Hematopoietic multipotent progenitor cell treated with erythropoietin and hydrocortisone succinate and interleukin-3 and kit ligand, for 6 days (in vitro differentiated cells): ENCODE data around the gene ARHGAP27.

Experiments
- DNase-seq: peaks from one replicate; pipeline ENCODE4 v3.0.0-alpha.2; 2015

ARHGAP27 gene

DNA sequence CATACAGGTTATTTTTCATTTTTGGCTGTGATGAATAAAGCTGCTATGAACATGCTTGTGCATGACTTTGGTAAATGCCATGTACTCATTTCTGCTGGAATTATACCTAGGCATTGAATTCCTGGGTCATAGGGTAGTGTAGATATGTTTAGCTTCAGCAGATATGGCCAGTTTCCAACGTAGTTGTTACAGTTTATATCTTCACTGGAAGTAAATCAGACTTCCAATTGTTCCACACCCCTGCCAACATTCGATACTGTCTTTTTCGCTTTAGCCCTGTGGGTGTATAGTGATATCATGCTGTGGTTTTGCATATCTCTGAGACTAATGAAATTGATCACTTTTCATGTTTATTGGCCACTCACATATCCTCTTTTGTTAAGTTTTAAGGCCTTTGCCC, 50.4 kb downstream of the ARHGAP27 start:
- DNase-seq = peak; percentile 73

DNA sequence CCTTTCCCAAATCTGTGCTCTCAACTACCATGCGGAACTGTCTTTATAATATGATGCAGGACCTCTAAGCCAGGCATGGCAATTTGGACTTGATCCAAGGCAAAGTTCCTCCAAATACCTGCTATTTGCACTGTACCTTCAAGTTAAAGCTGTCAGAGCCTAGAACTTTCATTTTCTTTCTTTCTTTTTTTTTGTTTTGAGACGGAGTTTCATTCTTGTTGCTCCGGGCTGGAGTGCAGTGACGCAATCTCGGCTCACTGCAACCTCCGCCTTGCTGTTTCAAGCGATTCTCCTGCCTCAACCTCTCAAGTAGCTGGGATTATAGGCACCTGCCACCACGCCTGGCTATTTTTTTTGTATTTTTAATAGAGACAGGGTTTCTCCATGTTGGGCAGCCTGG, 51.7 kb downstream of the ARHGAP27 start:
- no peak for DNase-seq

DNA sequence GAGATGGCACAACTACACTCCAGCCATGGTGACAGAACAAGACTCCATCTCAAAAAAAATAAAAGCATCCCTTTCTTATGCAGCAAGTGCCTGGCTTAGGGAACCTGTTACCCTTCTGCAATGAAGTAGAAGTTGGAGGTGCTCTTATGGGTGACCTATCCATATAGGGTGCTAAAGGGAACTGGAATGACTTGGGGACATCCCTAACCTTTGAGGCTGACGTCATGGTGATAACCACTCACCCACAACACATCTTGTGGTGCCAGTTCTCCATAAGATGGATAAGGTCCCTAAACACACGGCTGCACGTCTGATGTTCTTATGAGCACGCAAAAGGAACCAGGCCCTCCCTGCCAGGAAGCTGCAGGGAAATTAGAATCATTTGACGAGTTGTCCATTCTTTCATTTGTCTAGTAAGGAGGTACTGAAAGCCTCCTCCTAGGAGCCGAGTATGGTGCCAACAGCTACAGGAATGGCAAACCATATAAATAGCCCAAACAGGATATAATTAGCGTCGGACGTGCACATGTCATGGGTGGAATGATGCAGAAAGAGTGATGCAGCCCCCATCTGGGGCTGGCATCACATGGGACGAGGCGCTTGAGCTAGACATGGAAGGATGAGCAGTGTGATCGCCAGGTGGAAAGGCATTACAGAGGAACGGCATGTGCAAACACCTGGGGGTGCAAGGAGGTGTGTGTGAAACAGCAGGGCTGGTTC, 52.5 kb downstream of the ARHGAP27 start:
- no peak for DNase-seq

DNA sequence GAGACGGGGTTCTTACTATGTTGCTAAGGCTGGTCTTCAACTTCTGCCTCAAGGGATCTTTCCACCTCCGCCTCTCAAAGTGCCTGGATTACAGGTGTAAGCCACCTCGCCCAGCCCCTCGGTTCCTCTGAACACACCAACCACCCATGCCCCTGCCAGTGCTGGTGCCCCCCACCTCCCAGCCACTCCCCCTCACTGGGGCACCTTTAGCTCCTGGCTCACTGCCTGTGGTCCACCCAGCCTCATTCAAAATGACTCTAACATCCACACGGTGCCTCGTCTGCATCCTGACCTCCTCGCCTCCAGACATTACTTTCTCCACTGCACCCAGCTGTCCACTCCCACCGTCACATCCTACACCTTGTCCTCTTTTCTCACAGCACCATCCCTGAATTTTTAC, 55.3 kb downstream of the ARHGAP27 start:
- no peak for DNase-seq

DNA sequence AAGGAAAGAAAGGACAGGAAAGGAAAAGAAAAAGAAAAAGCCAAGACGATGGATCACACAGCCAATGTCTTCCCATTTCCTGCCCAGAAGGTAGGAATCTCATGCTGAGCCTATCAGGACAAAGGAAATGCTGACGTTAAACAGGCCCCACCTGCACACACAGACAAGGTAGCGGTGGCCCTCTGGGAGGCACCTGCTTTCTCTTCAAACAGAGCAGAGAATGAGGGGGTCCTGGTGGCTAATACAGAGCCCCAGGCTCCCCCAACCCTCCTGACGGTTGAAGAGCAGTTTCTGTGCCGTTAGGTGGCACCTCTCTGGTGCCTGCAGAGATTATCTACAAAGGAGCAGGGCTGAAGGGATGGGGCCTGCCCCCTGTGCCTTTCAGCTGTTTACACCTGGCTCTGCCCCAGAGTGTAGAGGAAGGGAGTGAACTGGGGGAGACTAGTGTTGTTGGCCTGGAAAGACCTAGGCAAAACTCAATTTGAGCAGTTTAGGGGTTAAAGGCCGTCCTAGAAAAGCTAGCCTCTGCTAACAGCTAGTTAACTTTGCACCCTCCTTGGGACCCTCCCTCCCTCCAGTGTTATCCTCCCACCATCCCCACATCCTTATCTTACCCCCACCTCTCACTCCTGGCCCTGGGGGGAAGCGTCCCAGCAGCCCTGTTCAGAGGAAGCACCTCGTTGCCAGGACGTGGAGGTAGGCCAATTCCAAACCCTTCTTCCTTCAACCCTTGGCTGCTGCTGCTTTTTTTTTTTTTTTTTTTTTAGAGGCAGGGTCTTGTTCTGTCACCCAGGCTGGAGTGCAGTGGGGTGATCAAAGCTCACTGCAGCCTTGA, 56.3 kb downstream of the ARHGAP27 start:
- DNase-seq = no peak

DNA sequence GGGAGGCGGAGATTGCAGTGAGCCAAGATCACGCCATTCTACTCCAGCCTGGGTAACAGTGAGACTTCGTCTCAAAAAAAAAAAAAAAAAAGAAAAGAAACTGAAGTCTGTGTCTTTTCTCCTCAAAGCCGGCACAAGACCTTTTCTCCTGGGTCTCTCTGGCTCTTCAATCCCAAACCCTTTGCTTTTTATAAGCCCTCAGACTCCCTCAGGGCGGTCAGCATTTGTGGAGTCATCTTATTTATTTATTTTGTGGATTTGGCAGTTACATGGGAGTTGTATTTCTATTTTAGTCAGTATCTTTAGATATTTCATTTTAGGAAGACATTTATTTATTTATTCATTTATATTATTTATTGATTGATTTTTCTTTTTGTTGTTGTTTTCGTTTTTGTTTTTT, 58.2 kb downstream of the ARHGAP27 start:
- DNase-seq = no peak

DNA sequence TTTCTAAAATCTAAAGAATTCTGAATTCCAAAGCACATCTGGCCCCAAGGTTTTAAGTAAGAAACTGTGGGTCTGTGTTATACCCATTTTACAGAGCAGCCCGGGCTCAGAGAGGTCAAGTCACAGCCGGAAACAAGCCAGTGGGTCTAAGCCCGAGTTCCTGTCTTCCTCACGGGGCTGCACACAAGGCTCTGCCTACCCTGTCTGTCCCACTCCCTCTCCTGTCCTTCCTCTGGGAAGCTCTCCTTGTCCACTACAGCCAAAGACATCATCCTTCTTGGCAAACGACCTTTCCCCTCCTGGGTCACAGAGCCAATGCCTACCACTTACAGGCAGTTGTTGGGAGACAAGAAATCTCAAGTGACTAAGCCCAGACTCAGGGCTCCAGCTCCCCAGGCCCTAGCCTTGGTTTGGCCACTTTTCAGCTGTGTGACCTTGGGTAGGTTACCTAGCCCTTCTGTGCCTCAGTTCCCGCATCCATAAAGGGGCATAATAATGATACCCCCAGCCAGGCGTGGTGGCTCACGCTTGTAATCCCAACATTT, 60.3 kb downstream of the ARHGAP27 start:
- no peak for DNase-seq

DNA sequence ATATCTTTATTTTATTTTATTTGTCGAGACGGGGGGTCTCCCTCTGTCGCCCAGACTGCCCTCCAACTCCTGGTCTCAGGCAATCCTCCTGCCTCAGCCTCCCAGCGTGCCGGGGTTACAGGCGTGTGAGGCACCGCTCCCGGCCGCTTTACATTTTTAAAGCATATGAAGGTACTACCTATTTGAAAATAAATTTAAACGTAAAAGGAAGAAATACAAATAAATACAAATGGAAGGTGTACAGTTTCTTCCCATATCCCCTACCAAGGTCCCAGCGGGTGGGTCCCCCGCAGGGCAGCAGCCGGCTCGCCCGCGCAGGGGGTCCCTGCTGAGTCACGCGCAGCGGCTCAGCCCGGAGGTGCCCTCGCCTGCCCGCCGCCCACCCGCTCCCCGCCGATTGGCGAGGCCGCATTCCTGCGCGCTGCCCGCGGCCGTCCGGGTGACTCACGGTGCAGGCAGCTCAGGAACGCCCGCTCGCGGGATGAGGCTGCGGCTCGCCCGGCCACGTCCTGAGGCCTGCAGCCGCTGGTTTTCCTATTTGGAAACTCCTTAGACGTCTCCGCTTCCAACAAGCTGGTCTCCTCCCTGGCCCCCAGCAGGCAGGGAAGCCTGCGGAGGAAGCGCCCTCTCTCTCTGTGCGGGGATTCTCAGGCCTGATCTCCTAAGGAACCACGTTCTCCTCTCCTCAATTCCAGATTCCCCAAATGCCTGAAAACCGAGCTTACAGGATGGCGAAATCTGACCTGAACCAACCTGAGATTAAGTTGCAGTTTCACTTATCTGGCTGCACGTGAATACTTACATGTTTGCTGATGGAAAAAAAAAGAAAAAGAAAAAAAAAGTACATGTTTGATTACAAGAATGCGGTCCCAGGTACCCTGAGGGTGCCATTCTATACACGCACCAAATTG, 61.0 kb downstream of the ARHGAP27 start:
- peak; percentile 37 for DNase-seq

DNA sequence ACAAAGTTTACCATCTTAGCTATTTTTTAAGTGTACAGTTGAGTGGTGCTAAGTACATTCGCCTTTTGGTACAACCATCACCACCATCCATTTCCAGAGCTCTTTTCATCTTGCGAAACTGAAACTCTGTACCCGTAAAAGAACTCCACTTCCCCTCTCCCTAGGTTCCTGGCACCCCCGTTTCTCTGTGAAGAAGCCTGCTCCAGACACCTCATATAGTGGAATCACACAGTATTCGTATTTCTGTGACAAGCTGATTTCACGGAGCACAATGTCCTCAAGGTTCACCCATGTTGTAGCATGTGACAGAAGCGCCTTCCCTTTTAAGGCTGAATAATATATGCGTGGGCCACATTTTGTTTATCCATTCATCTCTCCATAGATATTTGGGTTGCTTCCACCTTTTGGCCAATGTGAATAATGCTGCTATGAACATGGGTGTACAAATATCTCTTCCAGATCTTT, 61.7 kb downstream of the ARHGAP27 start:
- DNase-seq = no peak

DNA sequence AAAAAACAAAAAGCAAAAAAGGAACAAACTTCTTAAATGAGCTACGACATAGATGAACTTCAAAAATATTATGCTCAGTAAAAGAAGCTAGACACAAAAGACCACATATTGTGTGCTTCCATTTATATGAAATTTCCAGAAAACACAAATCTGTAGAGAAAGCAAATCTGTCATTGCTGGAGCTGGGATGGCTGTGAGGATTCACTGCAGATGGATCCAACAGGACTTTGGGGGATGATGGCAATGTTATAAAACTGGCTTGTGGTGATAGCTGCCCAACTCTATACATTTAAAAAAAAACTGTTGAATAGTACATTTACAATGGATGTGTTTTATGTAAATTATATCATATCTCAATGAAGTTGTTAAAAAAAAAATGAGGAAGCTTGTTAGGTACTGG, 63.2 kb downstream of the ARHGAP27 start:
- DNase-seq = no peak

DNA sequence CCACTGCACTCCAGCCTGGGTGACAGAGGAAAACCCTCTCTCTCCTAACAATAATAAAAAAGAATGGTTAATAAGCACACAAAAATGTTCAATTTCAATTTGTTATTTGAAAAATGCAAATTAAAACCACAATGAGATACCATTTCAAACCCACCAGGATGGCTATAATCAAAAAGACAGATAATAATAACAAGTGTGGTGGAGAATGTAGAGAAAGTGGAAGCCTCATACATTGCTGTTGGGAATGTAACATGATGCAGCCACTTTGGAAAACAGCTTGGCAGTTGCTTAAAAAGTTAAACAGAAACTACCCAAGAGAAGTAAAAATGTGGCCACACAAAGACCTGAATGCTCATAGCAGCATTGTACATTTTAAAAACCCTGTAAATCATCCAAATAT, 64.0 kb downstream of the ARHGAP27 start:
- DNase-seq = no peak

DNA sequence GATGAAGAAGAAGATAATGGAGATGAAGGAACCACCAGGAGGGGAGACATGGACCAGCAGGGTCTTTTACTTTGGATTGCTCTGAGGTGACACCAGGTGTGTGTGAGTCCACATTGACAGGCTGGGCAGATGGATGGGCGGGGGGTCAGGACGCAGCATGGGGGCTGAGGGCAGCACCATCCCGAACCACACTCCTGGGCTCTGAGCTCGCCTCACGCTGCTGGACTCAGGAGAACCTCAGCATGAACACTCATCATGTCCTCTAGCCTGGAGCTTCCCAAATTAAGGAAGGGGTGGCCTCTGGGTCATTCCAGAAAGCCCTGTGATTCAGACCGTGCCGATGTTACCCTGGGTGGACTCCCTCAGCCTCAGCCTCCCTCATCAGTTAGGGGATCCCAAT, 65.5 kb downstream of the ARHGAP27 start:
- DNase-seq = no peak

DNA sequence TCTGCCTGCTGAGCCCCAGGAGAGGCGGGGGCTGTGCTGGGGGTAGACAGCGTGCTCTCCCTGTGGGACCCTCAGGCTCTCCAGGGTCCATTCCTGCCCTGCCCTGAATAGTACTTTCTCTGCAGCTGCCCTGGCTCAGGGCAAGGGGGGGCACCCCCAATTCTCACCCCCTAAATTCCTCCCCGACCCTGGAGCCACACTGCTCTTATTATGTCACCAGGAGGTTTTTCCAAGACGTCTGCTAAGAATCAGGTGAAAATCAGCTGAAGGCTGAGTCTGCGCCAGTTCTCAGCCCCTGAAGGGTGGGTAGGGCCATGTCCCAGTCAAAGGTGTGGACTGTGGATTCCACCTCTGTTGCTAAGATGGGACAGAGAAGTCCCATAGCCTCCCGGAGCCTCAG, 66.0 kb downstream of the ARHGAP27 start:
- DNase-seq = no peak

DNA sequence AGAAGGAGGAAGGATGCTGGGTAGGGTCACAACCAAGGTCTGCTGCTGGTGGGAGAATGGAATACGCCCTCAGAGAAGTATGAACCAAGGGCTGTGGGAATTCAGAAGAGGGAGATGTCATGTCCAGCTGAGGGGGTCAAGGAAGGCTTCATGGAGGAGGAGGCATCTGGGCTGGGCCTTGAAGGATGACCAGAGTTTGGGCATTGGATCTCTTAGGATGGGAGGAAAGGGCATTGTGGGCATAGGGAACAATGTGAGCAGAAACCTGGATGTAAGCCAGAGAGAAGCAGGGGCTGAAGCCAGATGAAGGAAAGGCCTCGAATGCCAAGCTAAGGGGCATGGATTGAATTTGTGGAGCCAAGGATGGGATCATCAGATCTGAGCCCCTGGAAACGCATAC, 66.6 kb downstream of the ARHGAP27 start:
- no peak for DNase-seq

DNA sequence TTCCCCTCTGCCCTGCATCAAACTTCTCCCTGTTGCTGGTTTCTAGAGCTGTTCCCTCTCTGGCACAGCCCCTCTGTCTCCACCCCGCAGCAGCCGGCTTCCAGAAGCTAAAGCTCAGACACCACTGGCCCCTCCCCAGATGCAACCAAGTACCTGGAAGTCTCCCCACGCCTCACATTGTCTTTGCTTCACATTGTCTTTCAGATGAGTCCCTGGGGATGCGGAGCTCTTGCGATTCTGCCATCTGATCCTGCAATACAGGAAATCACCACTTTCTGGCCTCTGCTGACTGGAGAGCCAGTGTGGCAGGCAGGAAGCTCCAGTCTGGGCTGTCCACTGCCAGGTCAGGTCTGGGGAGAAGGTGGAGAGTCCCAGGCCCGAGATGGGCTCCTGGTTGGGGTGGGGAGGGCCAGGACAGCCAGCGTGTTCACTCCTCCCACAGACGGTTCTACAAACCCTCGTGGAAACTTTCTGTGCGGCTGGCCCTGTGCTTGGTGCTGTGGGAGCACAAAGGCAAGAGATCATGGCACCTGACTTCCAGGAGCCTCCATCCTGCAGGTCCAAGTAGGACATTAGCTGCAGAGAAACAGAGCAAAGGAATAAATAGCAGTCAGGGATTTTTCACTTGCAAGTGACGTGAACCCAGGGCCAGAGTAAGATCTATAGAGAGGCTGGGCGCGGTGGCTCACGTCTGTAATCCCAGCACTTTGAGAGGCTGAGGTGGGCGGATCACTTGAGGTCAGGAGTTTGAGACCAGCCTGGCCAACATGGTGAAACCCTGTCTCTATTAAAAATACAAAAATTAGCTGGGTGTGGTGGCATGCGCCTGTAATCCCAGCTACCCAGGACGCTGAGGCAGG, 67.9 kb downstream of the ARHGAP27 start:
- no peak for DNase-seq

DNA sequence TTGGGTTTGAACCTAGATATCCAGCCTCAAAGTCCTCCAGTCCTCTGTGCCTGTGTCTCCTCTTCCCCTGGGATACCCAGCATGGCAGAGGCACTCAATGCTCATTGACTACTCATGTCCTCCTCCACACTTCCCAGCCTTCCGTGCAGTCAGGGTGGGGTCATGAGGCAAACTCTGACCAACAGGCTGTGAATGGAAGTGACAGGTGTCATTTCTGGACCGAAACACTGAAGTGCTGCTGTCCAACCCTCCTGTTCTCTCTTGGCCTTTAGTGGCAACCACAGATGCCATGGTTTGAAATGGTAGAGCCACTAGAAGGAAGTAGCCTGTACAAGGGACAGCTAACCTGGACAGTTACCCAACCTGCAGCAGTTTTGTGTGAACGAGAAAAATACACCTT, 69.2 kb downstream of the ARHGAP27 start:
- no peak for DNase-seq

DNA sequence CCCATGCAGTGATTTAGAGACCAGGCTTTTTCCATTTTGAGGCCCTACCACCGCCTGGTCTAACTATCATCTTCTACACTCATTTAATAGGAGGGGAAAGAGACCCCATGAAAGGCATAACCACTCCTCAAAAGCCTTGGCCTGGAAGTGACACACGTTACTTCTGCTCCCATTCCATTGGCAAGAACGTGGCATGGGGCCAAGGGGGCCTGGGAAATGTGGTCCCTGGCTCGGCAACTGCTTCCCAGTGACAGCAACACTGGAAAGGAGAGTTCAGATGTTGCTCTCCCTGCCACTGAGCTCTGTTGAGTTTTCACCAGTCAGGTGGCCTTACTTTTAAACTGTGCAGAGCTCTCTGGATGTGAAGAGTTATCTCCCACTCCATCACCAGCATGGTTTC, 70.7 kb downstream of the ARHGAP27 start:
- no peak for DNase-seq

DNA sequence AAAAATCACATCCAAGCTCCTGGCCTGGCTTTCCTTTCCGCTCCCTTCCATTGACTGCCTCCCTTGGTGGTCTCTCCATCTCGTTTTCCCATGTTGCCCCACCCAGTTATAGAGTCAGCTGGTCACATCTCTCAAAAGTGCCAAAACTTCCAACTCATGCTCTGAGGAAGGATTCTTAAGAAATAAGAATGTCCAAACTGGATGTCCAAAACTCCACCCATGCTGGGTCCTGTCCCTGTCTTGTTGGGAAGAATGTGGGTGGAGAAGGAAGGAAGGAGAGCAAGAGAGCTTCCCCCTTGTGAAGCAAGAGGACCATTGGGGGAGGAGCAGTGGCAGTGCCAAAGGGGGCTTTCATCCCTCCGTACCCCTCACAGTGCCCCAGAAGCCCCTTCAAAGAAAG, 71.2 kb downstream of the ARHGAP27 start:
- no peak for DNase-seq

DNA sequence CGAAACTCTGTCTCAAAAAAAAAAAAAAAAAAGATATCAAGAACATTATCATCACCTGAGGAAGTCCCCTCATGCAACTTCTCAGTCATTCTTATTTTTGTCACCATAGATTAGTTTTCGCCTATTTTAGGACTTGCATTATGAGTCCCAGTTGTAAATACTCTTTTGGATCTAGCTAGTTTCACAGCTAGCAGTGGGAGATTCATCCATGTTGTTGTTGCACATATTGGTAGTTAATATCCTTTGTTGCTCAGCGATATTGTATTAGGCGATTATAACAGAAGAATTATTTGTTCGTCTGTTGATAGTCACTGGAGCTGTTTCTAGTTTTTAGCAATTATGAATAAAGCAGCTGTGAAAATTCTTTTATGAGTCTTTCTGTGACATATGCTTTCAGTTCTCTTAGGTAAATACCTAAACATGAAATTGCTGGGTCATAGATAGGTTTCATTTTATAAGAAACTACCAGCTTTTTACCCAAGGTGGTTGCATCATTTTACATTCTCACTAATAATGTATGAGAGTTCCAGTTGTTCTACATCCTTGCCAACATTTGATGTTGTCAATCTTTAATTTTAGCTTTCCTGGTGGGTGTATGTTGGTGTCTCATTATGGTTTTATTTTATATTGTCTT, 75.2 kb downstream of the ARHGAP27 start:
- no peak for DNase-seq

DNA sequence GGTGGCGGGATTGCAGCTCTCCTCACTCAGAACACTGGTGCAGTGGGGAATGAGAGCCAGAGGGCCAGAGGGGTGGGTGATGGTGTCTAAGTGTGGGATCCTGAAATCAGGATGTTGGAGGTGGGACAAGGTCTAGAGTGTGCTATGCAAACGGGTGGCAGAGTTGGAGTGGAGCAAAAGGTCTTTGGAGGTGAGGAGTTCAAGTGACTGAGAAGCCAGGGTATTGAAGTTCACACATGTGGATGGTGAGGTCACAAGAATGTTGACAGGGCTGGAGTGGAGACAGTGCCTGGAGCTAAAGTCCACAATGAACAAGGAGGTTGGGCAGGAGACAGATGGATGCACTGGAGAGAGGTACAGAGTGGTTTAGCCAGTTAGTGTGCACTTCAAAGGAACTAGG, 77.6 kb downstream of the ARHGAP27 start:
- DNase-seq = no peak

DNA sequence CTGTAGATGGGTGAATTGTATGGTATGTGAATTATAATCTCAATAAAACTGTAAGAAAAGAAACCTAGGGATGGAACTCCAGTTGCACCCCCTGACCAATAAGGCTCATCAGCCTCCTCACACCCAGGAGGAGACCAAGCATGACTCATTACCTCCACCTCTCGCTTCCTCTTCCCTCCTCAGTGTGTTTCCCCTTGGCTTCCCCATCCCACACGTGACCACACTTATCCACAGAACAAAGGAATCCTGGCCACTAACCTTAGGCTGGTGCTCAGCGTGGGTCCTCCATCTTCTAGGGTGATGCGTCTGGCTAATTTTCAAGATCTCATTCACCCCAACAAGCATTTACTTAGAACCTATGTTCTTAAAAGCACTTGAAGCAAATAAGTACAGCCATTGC, 79.6 kb downstream of the ARHGAP27 start:
- DNase-seq = no peak

DNA sequence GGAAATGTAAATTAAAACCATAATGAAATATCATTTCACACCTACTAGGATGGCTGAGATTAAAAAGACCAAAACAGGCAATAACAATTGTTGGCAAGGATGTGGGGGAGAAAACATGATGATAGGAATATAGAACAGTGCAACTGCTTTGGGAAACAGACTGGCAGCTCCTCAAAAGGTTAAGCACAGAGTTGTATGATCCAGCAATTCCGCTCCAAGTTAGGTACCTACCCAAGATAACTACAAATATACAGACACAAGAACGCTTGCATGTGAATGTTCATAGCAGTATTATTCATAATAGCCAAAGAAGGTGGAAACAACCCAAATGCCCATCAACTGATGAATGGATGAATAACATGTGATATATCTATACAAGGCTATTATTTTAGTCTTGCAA, 80.8 kb downstream of the ARHGAP27 start:
- no peak for DNase-seq
